Breast epithelium (tissue), 4 donors: ENCODE data around the gene GPSM3. TPM values are rescaled to one million over a fixed set of nuclear protein-coding genes. Genes with fewer than 3 reads are reported as not detected.
A peak's percentile ranks its signal among the peaks of the same experiment; 100 is the strongest.

Experiments used
- DNase-seq, 2 donors: peaks; one replicate each; pipeline ENCODE4 v3.0.0-alpha.2; 2019; ENCODE audit warnings: low spot score in 2 of 2
- H3K27ac ChIP-seq, 2 donors: fragments of 200-600 bp; sonication (generic) in 1 of 2; one replicate each; pipeline ENCODE4 v1.5.1; 2016 to 2019; ENCODE audit warnings: mild to moderate bottlenecking in 1 of 2
- H3K27me3 ChIP-seq, 2 donors: fragments of 200-600 bp; sonication (generic) in 1 of 2; one replicate each; pipeline versions ENCODE4 v1.5.1 to v1.6.0; 2017 to 2019; ENCODE audit warnings: control low read depth in 1 of 2, mild to moderate bottlenecking in 1 of 2
- H3K36me3 ChIP-seq: fragments of 200-600 bp; one replicate; pipeline ENCODE4 v1.5.1; 2019
- H3K4me1 ChIP-seq, 2 donors: fragments of 200-600 bp; sonication (generic); one replicate each; pipeline ENCODE4 v1.5.1; 2016 to 2019; ENCODE audit warnings: control low read depth in 1 of 2
- H3K4me3 ChIP-seq, 3 donors: fragments of 200-600 bp; sonication (generic); 1 replicate in 2 of 3; 2 replicates in 1 of 3; pipeline ENCODE4 v1.5.1; 2016 to 2019; ENCODE audit warnings: mild to moderate bottlenecking in 3 of 3, moderate library complexity in 2 of 3
- H3K9me3 ChIP-seq, 2 donors: fragments of 200-600 bp; sonication (generic) in 1 of 2; one replicate each; pipeline ENCODE4 v1.5.1; 2016 to 2019; ENCODE audit warnings: control low read depth in 1 of 2
- CTCF ChIP-seq, 3 donors: fragments of 450-650 bp; IDR thresholded peaks; one replicate each; pipeline ENCODE4 v1.5.1; 2016 to 2017; ENCODE audit warnings: antibody characterized with exemption in 3 of 3, mild to moderate bottlenecking in 3 of 3, moderate library complexity in 3 of 3
- POLR2A ChIP-seq: fragments of 450-650 bp; IDR thresholded peaks from one replicate; pipeline ENCODE4 v1.6.1; 2016; ENCODE audit warnings: antibody characterized with exemption, mild to moderate bottlenecking, moderate library complexity
- POLR2AphosphoS5 ChIP-seq, 3 donors: sonication (generic); formaldehyde crosslinking; IDR thresholded peaks; one replicate each; pipeline ENCODE4 v1.6.1; 2017; ENCODE audit warnings: antibody characterized with exemption in 3 of 3
- intact Hi-C: fragments of 100-400 bp; cut with DNase I; formaldehyde crosslinking; loops from one replicate; pipeline ENCODE4 v1.15.1; 2023; ENCODE audit warnings: low total_unique reads
- total RNA-seq, 3 donors: library from RNA; depleted of rRNA; stranded (reverse); fragments of >200 nt; gene quantifications; one replicate each; pipeline ENCODE4 v1.1.0, GENCODE V29; 2016

GPSM3 gene
- total RNA-seq, 3 donors from 2014 or later: 8.2 to 18.2 (median 11.3) TPM

DNA sequence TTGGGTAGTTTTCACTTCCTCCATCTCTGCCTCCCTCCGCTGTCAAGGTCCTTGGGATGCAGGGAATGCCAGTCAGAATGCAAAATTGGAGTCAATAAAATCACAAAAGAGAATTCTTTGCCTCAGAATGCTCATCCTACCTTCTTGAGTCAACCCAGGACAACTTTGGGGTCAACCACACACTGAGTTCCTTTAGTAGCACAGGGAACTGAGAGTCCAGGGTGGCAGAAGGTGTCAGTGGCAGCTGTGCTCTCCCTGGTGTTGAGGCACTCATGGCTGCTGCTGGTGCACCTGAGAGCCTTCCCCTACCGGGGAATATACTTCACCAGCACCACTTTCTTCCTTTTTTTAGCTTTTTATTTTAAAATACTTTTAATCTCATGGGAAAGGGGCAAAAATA, 32.3 kb upstream of the GPSM3 start:
- no peak for DNase-seq
- H3K27me3 ChIP-seq: no peaks in the 10 kb centered on the region
- TF ChIP-seq POLR2AphosphoS5 (IDR thresholded peaks at IDR 0.05): no peak
- TF ChIP-seq CTCF (IDR thresholded peaks at IDR 0.05): no peak
- TF ChIP-seq POLR2A: no peak
- no peaks in the 10 kb centered on the region for H3K4me1 ChIP-seq
- peak overlapping the region; percentile 66 to 89 for H3K27ac ChIP-seq
- H3K4me3 ChIP-seq: no peak overlapping the region
- intact Hi-C loops: no loop called here
- H3K9me3 ChIP-seq: no peaks in the 10 kb centered on the region
- no peaks in the 10 kb centered on the region for H3K36me3 ChIP-seq

GRCh38 chr6:32223258-32224235, 31.1 kb upstream of the GPSM3 start, which contains the start of gene NOTCH4:
NOTCH4 (minus strand) TSS chr6:32224067; CDS start chr6:32223928, 139 bp downstream.
- Histone ChIP-seq H3K4me3 (peak within 1 kb of the TSS; percentile 16 to 57 (median 40)), H3K27ac (peak within 1 kb of the TSS; percentile 66 to 89), H3K36me3 (no peaks in the 10 kb centered on the region), H3K27me3 (no peaks in the 10 kb centered on the region), H3K9me3 (no peaks in the 10 kb centered on the region), H3K4me1 (no peaks in the 10 kb centered on the region)
- no peak for DNase-seq
- intact Hi-C loops: no loop called here
- no peak for TF ChIP-seq CTCF (IDR thresholded peaks at IDR 0.05)
- TF ChIP-seq POLR2A: no peak
- TF ChIP-seq POLR2AphosphoS5 (IDR thresholded peaks at IDR 0.05): no peak

DNA sequence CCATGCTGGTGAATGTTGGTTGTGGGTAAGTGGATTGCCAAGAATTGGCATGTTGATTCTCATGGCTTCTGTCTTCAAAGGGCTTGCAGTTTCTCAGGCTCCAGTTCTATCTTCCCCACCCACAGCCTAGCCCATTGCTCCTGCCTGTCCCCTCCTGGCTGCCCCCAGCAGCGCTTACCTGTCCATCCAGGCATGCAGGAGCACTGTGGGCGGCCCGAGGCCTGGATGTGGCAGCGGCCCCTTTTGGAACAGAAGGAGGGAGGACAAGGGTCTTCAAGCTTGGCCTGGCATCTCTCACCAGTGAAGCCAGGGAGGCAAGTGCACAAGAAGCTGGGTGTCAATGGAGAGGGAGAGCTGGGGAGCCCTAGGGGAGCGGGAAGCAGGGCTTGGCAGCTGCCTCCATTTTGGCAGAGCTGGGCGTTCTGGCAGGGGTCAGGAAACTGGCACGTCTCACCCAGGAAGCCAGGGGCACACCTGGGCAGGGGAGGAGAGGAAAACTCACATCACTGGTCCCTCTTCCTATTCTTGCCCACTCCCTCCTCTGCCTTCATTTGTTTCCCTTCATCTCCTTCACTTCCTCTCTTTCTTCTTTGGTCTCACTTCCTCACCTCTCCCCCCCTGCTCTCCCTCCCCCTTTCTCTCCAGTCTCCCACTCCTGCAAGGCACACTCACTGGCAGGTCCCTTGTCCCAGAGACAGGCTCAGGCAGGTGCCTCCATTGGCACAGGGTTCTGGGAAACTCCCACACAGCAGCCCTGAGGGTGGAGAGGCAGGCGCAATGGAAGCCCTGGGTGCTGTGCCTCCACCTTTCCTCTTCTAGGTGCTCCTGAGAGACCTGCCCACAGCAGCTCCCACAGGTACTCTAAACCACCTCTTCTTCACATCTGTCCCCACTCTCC, 30.1 kb upstream of the GPSM3 start:
- H3K36me3 ChIP-seq: no peaks in the 10 kb centered on the region
- no peaks in the 10 kb centered on the region for H3K27me3 ChIP-seq
- TF ChIP-seq POLR2AphosphoS5 (IDR thresholded peaks at IDR 0.05) (no peak), CTCF (IDR thresholded peaks at IDR 0.05) (no peak), POLR2A (no peak)
- intact Hi-C loops: no loop called here
- H3K4me1 ChIP-seq: no peaks in the 10 kb centered on the region
- H3K27ac ChIP-seq: peak overlapping the region; percentile 66 to 89
- H3K9me3 ChIP-seq: no peaks in the 10 kb centered on the region
- DNase-seq: peak in 1 of 2 donors; percentile 70
- peak overlapping the region; percentile 16 to 57 (median 40) for H3K4me3 ChIP-seq

DNA sequence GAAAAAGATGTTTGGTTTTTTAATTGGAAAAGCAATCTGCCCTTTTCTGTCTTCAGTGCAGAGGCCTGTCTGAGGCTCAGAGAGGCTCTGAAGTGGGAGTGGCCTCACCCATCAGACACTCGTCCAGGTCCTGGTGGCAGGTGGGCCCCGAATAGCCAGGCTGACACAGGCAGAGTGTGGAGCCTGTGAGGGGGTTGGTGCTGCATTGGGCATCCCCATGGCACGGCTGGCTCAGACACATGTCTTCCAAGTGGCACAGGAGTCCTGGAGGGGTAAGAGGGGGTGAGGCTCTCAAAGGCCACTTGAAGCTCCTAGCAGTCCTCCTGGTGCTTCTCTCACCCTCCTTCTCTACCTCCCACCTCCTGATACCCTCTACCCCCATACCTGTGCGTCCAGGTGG, 27.6 kb upstream of the GPSM3 start:
- Histone ChIP-seq H3K36me3 (no peaks in the 10 kb centered on the region), H3K27ac (peak overlapping the region in 1 of 2 donors; percentile 12), H3K4me1 (no peaks in the 10 kb centered on the region), H3K27me3 (no peaks in the 10 kb centered on the region), H3K4me3 (no peak overlapping the region), H3K9me3 (no peaks in the 10 kb centered on the region)
- TF ChIP-seq POLR2A: no peak
- no peak for DNase-seq
- intact Hi-C loops: no loop called here

DNA sequence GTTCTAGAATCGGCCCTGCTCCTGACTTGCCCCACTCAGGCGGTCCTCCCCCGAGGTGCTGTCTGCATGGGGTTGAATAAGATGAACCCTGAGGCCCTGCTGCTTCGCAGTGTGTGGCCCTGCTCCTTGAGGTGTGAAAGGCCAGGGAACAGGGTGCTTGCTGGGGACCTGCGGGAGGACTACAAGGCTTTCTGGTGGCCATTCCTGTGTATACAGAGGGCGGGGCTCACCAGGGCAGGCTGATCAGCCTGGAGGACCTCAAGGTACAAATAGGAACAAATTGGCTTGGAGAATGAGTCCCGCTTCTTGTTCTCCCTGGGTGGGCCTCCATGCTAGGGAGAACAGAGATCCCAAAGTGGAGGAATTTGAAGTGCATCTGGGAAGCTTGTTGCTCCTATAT, 25.7 kb upstream of the GPSM3 start:
- no peak for DNase-seq
- TF ChIP-seq POLR2A (no peak), CTCF (IDR thresholded peaks at IDR 0.05) (no peak), POLR2AphosphoS5 (IDR thresholded peaks at IDR 0.05) (no peak)
- no peaks in the 10 kb centered on the region for H3K9me3 ChIP-seq
- no peaks in the 10 kb centered on the region for H3K36me3 ChIP-seq
- no peaks in the 10 kb centered on the region for H3K27me3 ChIP-seq
- no peak overlapping the region for H3K27ac ChIP-seq
- no peak overlapping the region for H3K4me3 ChIP-seq
- no peaks in the 10 kb centered on the region for H3K4me1 ChIP-seq
- intact Hi-C loops: no loop called here
